Smooth muscle cell (in vitro differentiated cells): ENCODE data around the gene PRKCD. TPM values are rescaled to one million over a fixed set of nuclear protein-coding genes. Genes with fewer than 3 reads are reported as not detected.

ENCODE experiments used
- DNase-seq: peaks from one replicate; lab custom pipeline; 2025; ENCODE audit not compliant: unreplicated experiment; lab: John Stamatoyannopoulos, UW
- H2AFZ ChIP-seq: fragments of 200-600 bp; sonication (generic); 2 replicates; pipeline ENCODE4 v1.6.0; 2016; ENCODE audit warnings: antibody characterized with exemption, low read depth, mild to moderate bottlenecking
- H3F3A ChIP-seq: fragments of 200-600 bp; sonication (generic); 2 replicates; pipeline ENCODE4 v1.6.0; 2017; ENCODE audit warnings: antibody characterized with exemption, low read depth
- H3K27ac ChIP-seq: fragments of 200-600 bp; sonication (generic); 2 replicates; pipeline ENCODE4 v1.5.1; 2016; ENCODE audit warnings: low read depth, mild to moderate bottlenecking
- H3K27me3 ChIP-seq: fragments of 200-600 bp; sonication (generic); 2 replicates; pipeline ENCODE4 v1.6.1; 2016; ENCODE audit warnings: low read depth, mild to moderate bottlenecking
- H3K36me3 ChIP-seq: fragments of 200-600 bp; sonication (generic); 2 replicates; pipeline ENCODE4 v1.5.1; 2016; ENCODE audit warnings: low read depth
- H3K4me1 ChIP-seq: fragments of 200-600 bp; sonication (generic); 2 replicates; pipeline ENCODE4 v1.5.1; 2016; ENCODE audit warnings: low read depth
- H3K4me2 ChIP-seq: fragments of 200-600 bp; sonication (generic); 2 replicates; pipeline ENCODE4 v1.6.0; 2016; ENCODE audit warnings: mild to moderate bottlenecking
- H3K4me3 ChIP-seq: fragments of 200-600 bp; sonication (generic); 2 replicates; pipeline ENCODE4 v1.5.1; 2016; ENCODE audit warnings: mild to moderate bottlenecking
- H3K79me2 ChIP-seq: fragments of 200-600 bp; sonication (generic); 2 replicates; pipeline ENCODE4 v1.6.0; 2016; ENCODE audit warnings: low read depth, mild to moderate bottlenecking
- H3K9ac ChIP-seq: fragments of 200-600 bp; sonication (generic); 2 replicates; pipeline ENCODE4 v1.6.0; 2016; ENCODE audit warnings: low read depth
- H3K9me3 ChIP-seq: fragments of 200-600 bp; sonication (generic); replicated peaks from 2 replicates; pipeline ENCODE4 v1.5.1; 2016; ENCODE audit warnings: low read depth
- H4K20me1 ChIP-seq: fragments of 200-600 bp; sonication (generic); 2 replicates; pipeline ENCODE4 v1.6.0; 2016; ENCODE audit warnings: low read depth
- CTCF ChIP-seq: fragments of 200-600 bp; sonication (generic); IDR thresholded peaks from 2 replicates; pipeline ENCODE4 v1.5.1; 2017; ENCODE audit warnings: borderline replicate concordance, mild to moderate bottlenecking, antibody characterized with exemption; ENCODE audit not compliant: insufficient read depth, poor library complexity, severe bottlenecking
- WGBS: methylation state at CpG from one replicate; pipeline ENCODE4 v1.1.7; 2016; ENCODE audit warnings: low lambda C conversion rate; 5-methylcytosine and 5-hydroxymethylcytosine counted together
- polyA plus RNA-seq: library from polyadenylated mRNA; unstranded; fragments of >200 nt; fragmentation: Nextera tagmentation; extraction: Ambion mirVana; gene quantifications from 2 replicates; pipeline ENCODE4 v1.2.1, GENCODE V29; 2016
- total RNA-seq: library from RNA; depleted of rRNA; stranded (reverse); fragments of >200 nt; gene quantifications from 2 replicates; pipeline ENCODE4 v1.2.3, GENCODE V29; 2014

The PRKCD gene
- total and polyA plus RNA-seq, 2 experiments from 2014 or later, result 6.1 to 22.5 TPM

- Histone ChIP-seq H3K4me1 (no peaks in the 10 kb centered on the region), H3K9ac (no peak overlapping the region), H3K27ac (no peak overlapping the region), H3F3A (peaks cover 9% of the 10 kb centered on the region), H3K36me3 (no peaks in the 10 kb centered on the region), H3K27me3 (no peaks in the 10 kb centered on the region), H3K79me2 (no peaks in the 10 kb centered on the region), H4K20me1 (no peaks in the 10 kb centered on the region), H2AFZ (no peak overlapping the region), H3K4me3 (no peak overlapping the region), H3K4me2 (no peak overlapping the region), H3K9me3 (no peaks in the 10 kb centered on the region)
- WGBS, result 81% methylated on average over 7 of the region's 7 CpGs
- TF ChIP-seq CTCF, result no peak
- no peak for DNase-seq
These were observed 62.0 kb downstream of the PRKCD start for GRCh38 chr3:53223025-53223424.

- DNase-seq, result no peak
- Histone ChIP-seq H3K9ac (no peak overlapping the region), H3K4me1 (no peaks in the 10 kb centered on the region), H2AFZ (no peak overlapping the region), H3K36me3 (no peaks in the 10 kb centered on the region), H3K27ac (no peak overlapping the region), H3K9me3 (no peaks in the 10 kb centered on the region), H3K27me3 (no peaks in the 10 kb centered on the region), H3K4me2 (no peak overlapping the region), H3K4me3 (no peak overlapping the region), H3K79me2 (no peaks in the 10 kb centered on the region), H3F3A (peaks cover 9% of the 10 kb centered on the region), H4K20me1 (no peaks in the 10 kb centered on the region)
- 92% methylated on average over 9 of the region's 9 CpGs for WGBS
- no peak for TF ChIP-seq CTCF
These were observed 62.5 kb downstream of the PRKCD start for GRCh38 chr3:53223541-53223966.

- no peaks in the 10 kb centered on the region for H4K20me1 ChIP-seq
- no peaks in the 10 kb centered on the region for H3K36me3 ChIP-seq
- peaks cover 9% of the 10 kb centered on the region for H3F3A ChIP-seq
- H3K4me1 ChIP-seq, result no peaks in the 10 kb centered on the region
- 98% methylated on average over 5 of the region's 5 CpGs for WGBS
- H3K27me3 ChIP-seq, result no peaks in the 10 kb centered on the region
- no peak overlapping the region for H2AFZ ChIP-seq
- H3K9me3 ChIP-seq, result no peaks in the 10 kb centered on the region
- H3K9ac ChIP-seq, result no peak overlapping the region
- no peak overlapping the region for H3K4me3 ChIP-seq
- H3K4me2 ChIP-seq, result no peak overlapping the region
- H3K79me2 ChIP-seq, result no peaks in the 10 kb centered on the region
- DNase-seq, result no peak
- no peak for TF ChIP-seq CTCF
- no peak overlapping the region for H3K27ac ChIP-seq
These were observed 63.0 kb downstream of the PRKCD start for GRCh38 chr3:53224026-53224425.

- Histone ChIP-seq H3K9me3 (no peaks in the 10 kb centered on the region), H3K27ac (no peak overlapping the region), H2AFZ (no peak overlapping the region), H3K27me3 (no peaks in the 10 kb centered on the region), H3K79me2 (no peaks in the 10 kb centered on the region), H3K4me1 (no peaks in the 10 kb centered on the region), H3K9ac (no peak overlapping the region), H3F3A (peaks cover 9% of the 10 kb centered on the region), H3K36me3 (no peaks in the 10 kb centered on the region), H3K4me2 (no peak overlapping the region), H4K20me1 (no peaks in the 10 kb centered on the region), H3K4me3 (no peak overlapping the region)
- 97% methylated on average over 5 of the region's 5 CpGs for WGBS
- TF ChIP-seq CTCF, result no peak
- DNase-seq, result no peak
These were observed 63.5 kb downstream of the PRKCD start for GRCh38 chr3:53224536-53224935.
